Suprapubic skin (tissue), 4 donors: ENCODE data around the gene PTPRH.

Experiments
- CTCF ChIP-seq, 2 donors: fragments of 200-600 bp in 1 of 2; fragments of 450-650 bp in 1 of 2; sonication (generic) in 1 of 2; IDR thresholded peaks; one replicate each; pipeline ENCODE4 v1.5.1; 2016 to 2019; ENCODE audit warnings: antibody characterized with exemption in 2 of 2, mild to moderate bottlenecking in 1 of 2, moderate library complexity in 1 of 2
- EP300 ChIP-seq: sonication (generic); formaldehyde crosslinking; IDR thresholded peaks from one replicate; pipeline ENCODE4 v1.6.1; 2017; ENCODE audit warnings: antibody characterized with exemption
- POLR2A ChIP-seq, 2 donors: fragments of 450-650 bp; IDR thresholded peaks; one replicate each; pipeline ENCODE4 v1.6.1; 2017; ENCODE audit warnings: antibody characterized with exemption in 2 of 2, mild to moderate bottlenecking in 2 of 2, moderate library complexity in 2 of 2
- POLR2AphosphoS5 ChIP-seq, 3 donors: sonication (generic); formaldehyde crosslinking; IDR thresholded peaks; one replicate each; pipeline ENCODE4 v1.6.1; 2017; ENCODE audit warnings: antibody characterized with exemption in 3 of 3

GRCh38 chr19:55249841-55250240, 40.5 kb upstream of the PTPRH start:
- no peak for TF ChIP-seq CTCF (IDR thresholded peaks at IDR 0.05)
- no peak for TF ChIP-seq POLR2A (IDR thresholded peaks at IDR 0.05)
- TF ChIP-seq EP300 = no peak
- TF ChIP-seq POLR2AphosphoS5 (IDR thresholded peaks at IDR 0.05) = no peak
